H1 (cell line): Measurements from ENCODE around the gene OMP. TPM values are rescaled to one million over a fixed set of nuclear protein-coding genes. Genes with fewer than 3 reads are reported as not detected.

Experiments
- CTCF ChIA-PET: fragments of 300-600 bp; sonication (Branson Sonifier 250); formaldehyde crosslinking; loops from one replicate; lab custom pipeline; 2021; ENCODE audit not compliant: partially characterized antibody; lab: Charles Lee
- POLR2A ChIA-PET: fragments of 300-600 bp; sonication (Branson Sonifier 250); formaldehyde crosslinking; loops from one replicate; lab custom pipeline; 2021; ENCODE audit warnings: inconsistent platforms; ENCODE audit not compliant: partially characterized antibody; lab: Charles Lee
- DNase-seq, 2 experiments: peaks; one replicate each; pipeline versions ENCODE4 v3.0.0 to v3.0.0-alpha.2; 2010 to 2022; ENCODE audit warnings: low spot score in 2 of 2, low read depth in 1 of 2, mixed read lengths in 1 of 2
- FAIRE-seq: peaks from 2 replicates; lab custom pipeline; 2011; peaks lifted over from hg19 to GRCh38; lab: Jason Lieb, UNC
- H2AFZ ChIP-seq: 2 replicates; pipeline ENCODE4 v1.8.1; 2012; ENCODE audit warnings: low read length, inconsistent platforms
- H2AK5ac ChIP-seq: 2 replicates; pipeline ENCODE4 v1.6.1; 2013; ENCODE audit warnings: low read depth, low read length
- H2BK120ac ChIP-seq: replicated peaks from 2 replicates; pipeline ENCODE3; 2013; ENCODE audit warnings: low read depth, low read length, inconsistent platforms
- H2BK12ac ChIP-seq: 2 replicates; pipeline ENCODE4 v1.6.1; 2013; ENCODE audit warnings: low read depth, low read length
- H2BK15ac ChIP-seq: 2 replicates; pipeline ENCODE4 v1.6.1; 2013; ENCODE audit warnings: low read length
- H2BK20ac ChIP-seq: 2 replicates; pipeline ENCODE4 v1.6.1; 2013; ENCODE audit warnings: low read length
- H2BK5ac ChIP-seq: 2 replicates; pipeline ENCODE4 v1.6.1; 2013; ENCODE audit warnings: low read depth, low read length
- H3K14ac ChIP-seq: 2 replicates; pipeline ENCODE4 v1.6.1; 2013; ENCODE audit warnings: inconsistent platforms; ENCODE audit not compliant: insufficient read length
- H3K18ac ChIP-seq: 2 replicates; pipeline ENCODE4 v1.6.1; 2013; ENCODE audit warnings: low read length; ENCODE audit errors: extremely low read depth
- H3K23ac ChIP-seq: 2 replicates; pipeline ENCODE4 v1.6.1; 2013; ENCODE audit warnings: inconsistent platforms; ENCODE audit not compliant: insufficient read length
- H3K23me2 ChIP-seq: 2 replicates; pipeline ENCODE4 v1.6.1; 2013; ENCODE audit warnings: low read depth, low read length
- H3K27ac ChIP-seq: 2 replicates; pipeline ENCODE4 v1.6.1; 2011; ENCODE audit warnings: low read depth, low read length, inconsistent platforms
- H3K27me3 ChIP-seq, 4 experiments: replicated peaks in 1 of 4; 1 replicate in 1 of 4; 2 replicates in 3 of 4; pipeline versions ENCODE4 v1.6.1 to v1.8.1; 2011 to 2013; ENCODE audit warnings: low read length in 3 of 4, mild to moderate bottlenecking in 3 of 4, inconsistent platforms in 2 of 4, mixed read lengths in 2 of 4, moderate library complexity in 1 of 4; ENCODE audit not compliant: control insufficient read depth in 3 of 4, insufficient read depth in 3 of 4; ENCODE audit errors: extremely low read depth in 1 of 4
- H3K36me3 ChIP-seq, 4 experiments: 2 replicates each; pipeline versions ENCODE4 v1.6.1 to v1.8.1; 2011 to 2013; ENCODE audit warnings: mild to moderate bottlenecking in 4 of 4, low read length in 3 of 4, moderate library complexity in 2 of 4, control low read depth in 1 of 4, inconsistent platforms in 1 of 4; ENCODE audit not compliant: insufficient read depth in 4 of 4, control insufficient read depth in 2 of 4
- H3K4ac ChIP-seq: replicated peaks from 2 replicates; pipeline ENCODE3; 2013; ENCODE audit warnings: low read length, low read depth, mixed read lengths, inconsistent platforms; ENCODE audit not compliant: insufficient read length
- H3K4me1 ChIP-seq, 4 experiments: replicated peaks in 1 of 4; 1 replicate in 1 of 4; 2 replicates in 3 of 4; pipeline versions ENCODE4 v1.6.1 to v1.8.1; 2011 to 2013; ENCODE audit warnings: low read length in 3 of 4, inconsistent platforms in 2 of 4, mixed read lengths in 1 of 4; ENCODE audit not compliant: insufficient read depth in 4 of 4, control insufficient read depth in 3 of 4
- H3K4me2 ChIP-seq, 2 experiments: 2 replicates each; pipeline versions ENCODE4 v1.6.1 to v1.8.1; 2011 to 2013; ENCODE audit warnings: low read depth in 2 of 2, low read length in 2 of 2, control low read depth in 1 of 2, inconsistent platforms in 1 of 2, mild to moderate bottlenecking in 1 of 2; ENCODE audit not compliant: insufficient read depth in 1 of 2
- H3K4me3 ChIP-seq, 4 experiments: fragments of 200-600, 300-600 bp in 1 of 4; sonication (generic), shearing (Covaris generic), sonication (Bioruptor Twin) in 1 of 4; 2 replicates each; pipeline versions ENCODE4 v1.5.1 to v1.8.1; 2011 to 2016; ENCODE audit warnings: low read length in 4 of 4, low read depth in 3 of 4, control low read depth in 2 of 4, inconsistent platforms in 2 of 4, mild to moderate bottlenecking in 2 of 4, mixed read lengths in 1 of 4, moderate library complexity in 1 of 4; ENCODE audit not compliant: insufficient read depth in 2 of 4; ENCODE audit errors: extremely low read depth in 1 of 4
- H3K56ac ChIP-seq: replicated peaks from 2 replicates; pipeline ENCODE3; 2013; ENCODE audit warnings: low read depth, mild to moderate bottlenecking, mixed read lengths, low read length, inconsistent platforms; ENCODE audit not compliant: insufficient read length
- H3K79me1 ChIP-seq: 2 replicates; pipeline ENCODE4 v1.6.1; 2013; ENCODE audit warnings: low read depth, low read length, control low read depth
- H3K79me2 ChIP-seq, 2 experiments: 2 replicates each; pipeline versions ENCODE4 v1.6.1 to v1.8.1; 2012 to 2013; ENCODE audit warnings: low read length in 2 of 2, mild to moderate bottlenecking in 2 of 2, inconsistent platforms in 1 of 2; ENCODE audit not compliant: insufficient read depth in 2 of 2, control insufficient read depth in 1 of 2
- H3K9ac ChIP-seq, 4 experiments: replicated peaks in 1 of 4; 1 replicate in 1 of 4; 2 replicates in 3 of 4; pipeline versions ENCODE4 v1.6.1 to v1.8.1; 2011 to 2013; ENCODE audit warnings: low read depth in 3 of 4, low read length in 3 of 4, control low read depth in 2 of 4, mild to moderate bottlenecking in 2 of 4, moderate library complexity in 2 of 4, inconsistent platforms in 1 of 4; ENCODE audit errors: extremely low read depth in 1 of 4
- H3K9me3 ChIP-seq, 2 experiments: 2 replicates each; pipeline versions ENCODE4 v1.6.1 to v1.8.1; 2012 to 2013; ENCODE audit warnings: mild to moderate bottlenecking in 2 of 2, moderate library complexity in 2 of 2, control low read depth in 1 of 2, inconsistent platforms in 1 of 2, low read depth in 1 of 2, low read length in 1 of 2, mixed read lengths in 1 of 2; ENCODE audit not compliant: insufficient read depth in 2 of 2
- H4K20me1 ChIP-seq, 2 experiments: replicated peaks in 1 of 2; 2 replicates each; pipeline versions ENCODE3 to v1.8.1; 2011 to 2013; ENCODE audit warnings: inconsistent platforms in 2 of 2, low read length in 2 of 2, mild to moderate bottlenecking in 1 of 2; ENCODE audit not compliant: insufficient read depth in 2 of 2, control insufficient read depth in 1 of 2
- H4K5ac ChIP-seq: 2 replicates; pipeline ENCODE4 v1.6.1; 2013; ENCODE audit warnings: low read length, low read depth, mixed read lengths, inconsistent platforms; ENCODE audit not compliant: insufficient read length
- H4K8ac ChIP-seq: 2 replicates; pipeline ENCODE4 v1.8.0; 2013; ENCODE audit warnings: mild to moderate bottlenecking, moderate library complexity, low read length, inconsistent platforms; ENCODE audit not compliant: insufficient read depth; ENCODE audit errors: extremely low read depth
- H4K91ac ChIP-seq: replicated peaks from 2 replicates; pipeline ENCODE3; 2013; ENCODE audit warnings: low read length, mixed read lengths, inconsistent platforms; ENCODE audit not compliant: insufficient read length
- ASH2L ChIP-seq: fragments of 200-600, 300-600 bp; sonication (generic); IDR thresholded peaks from one replicate; pipeline ENCODE4 v1.7.1; 2017; ENCODE audit warnings: low read length
- BCL11A ChIP-seq, 2 experiments: IDR thresholded peaks; one replicate each; pipeline ENCODE4 v1.6.1; 2011; ENCODE audit warnings: low read depth in 2 of 2, low read length in 2 of 2, mild to moderate bottlenecking in 2 of 2
- CHD2 ChIP-seq: IDR thresholded peaks from 2 replicates; pipeline ENCODE4 v1.6.1; 2012; ENCODE audit warnings: low read length, improper control_type of control experiment
- SP4 ChIP-seq: IDR thresholded peaks from 2 replicates; pipeline ENCODE4 v1.6.1; 2012; ENCODE audit warnings: low read length, inconsistent platforms
- WGBS, 2 experiments: shearing (Covaris generic) in 1 of 2; methylation state at CpG; one replicate each; pipeline versions ENCODE4 v1.1.6 to v1.1.7; 2013 to 2015; ENCODE audit warnings: low lambda C conversion rate in 2 of 2, mixed read lengths in 2 of 2, inconsistent platforms in 1 of 2, low coverage in 1 of 2, missing lambda C conversion rate in 1 of 2; ENCODE audit not compliant: insufficient replicate concordance in 2 of 2, insufficient coverage in 1 of 2, insufficient read length in 1 of 2; ENCODE audit errors: extremely low coverage in 1 of 2, missing lambda C conversion rate in 1 of 2; 5-methylcytosine and 5-hydroxymethylcytosine counted together
- polyA plus RNA-seq, 7 experiments: library from polyadenylated mRNA; depleted of rRNA in 3 of 7; stranded (reverse) in 5 of 7; unstranded in 2 of 7; fragments of >200 nt in 5 of 7; fragments of 200-250 nt in 2 of 7; gene quantifications; 1 replicate in 5 of 7; 2 replicates in 1 of 7; 4 replicates in 1 of 7; pipeline versions ENCODE4 v1.2.1 to v1.2.3, GENCODE V29; 2011 to 2013; ENCODE audit warnings: missing spikeins in 2 of 7, mixed read lengths in 2 of 7
- total RNA-seq: library from RNA; stranded (reverse); fragmentation: NEBNext Ultra II Directional; extraction: Animal tissue kit (Norgen Biotek cat#: 25700); gene quantifications from 2 replicates; pipeline ENCODE4 v1.2.1, GENCODE V29; 2021

OMP gene
- total and polyA plus RNA-seq, 2 of the 8 experiments (the other 6 are each of a cell fraction or from before 2014, with no cell fraction given): not detected

GRCh38 chr11:77110836-77111235 is 8.2 kb downstream of the OMP start:
- H3K4me1 ChIP-seq: peaks cover 0 to 3% (median 1%) of the 10 kb centered on the region in 4 experiments; a peak in 3 of 7 replicates
- no peak overlapping the region for H3K9ac ChIP-seq
- no peak overlapping the region for H3K4ac ChIP-seq
- no peak overlapping the region for H4K91ac ChIP-seq
- no peak overlapping the region for H3K18ac ChIP-seq
- no peak overlapping the region for H4K8ac ChIP-seq
- no peak overlapping the region for H2BK5ac ChIP-seq
- H2AK5ac ChIP-seq: no peak overlapping the region
- H3K9me3 ChIP-seq: no peaks in the 10 kb centered on the region
- TF ChIP-seq ASH2L (no peak), CHD2 (no peak), SP4 (no peak), BCL11A (IDR thresholded peaks at IDR 0.05; ENCODE audit: low read depth in 2 of 2, low read length in 2 of 2) (no peak)
- no peaks in the 10 kb centered on the region for H3K27me3 ChIP-seq
- no peak overlapping the region for H2AFZ ChIP-seq
- no peak overlapping the region for H3K27ac ChIP-seq
- H3K79me2 ChIP-seq: no peaks in the 10 kb centered on the region
- FAIRE-seq (no peak), DNase-seq (no peak)
- 84% methylated on average over 6 of the region's 6 CpGs; no CpG with 5 or more reads in 1 of the 2 experiments for WGBS, 2 experiments
- POLR2A ChIA-PET: no interaction called here
- H3K56ac ChIP-seq: no peak overlapping the region
- no peak overlapping the region for H3K23ac ChIP-seq
- H2BK120ac ChIP-seq: no peak overlapping the region
- no peak overlapping the region for H3K4me2 ChIP-seq
- no peaks in the 10 kb centered on the region for H3K36me3 ChIP-seq
- CTCF ChIA-PET: interaction anchor here (1.0 to 19.1 kb wide), 9 partner anchors 7 to 311 kb away, joined by 4 to 297 read pairs (median 10); partner anchors contain the start of genes MYO7A and OMP
- no peaks in the 10 kb centered on the region for H4K20me1 ChIP-seq
- H2BK15ac ChIP-seq: no peak overlapping the region
- no peak overlapping the region for H2BK20ac ChIP-seq
- no peaks in the 10 kb centered on the region for H3K79me1 ChIP-seq
- no peak overlapping the region for H4K5ac ChIP-seq
- H3K4me3 ChIP-seq: no peak overlapping the region
- no peaks in the 10 kb centered on the region for H3K23me2 ChIP-seq
- H3K14ac ChIP-seq: no peak overlapping the region
- no peak overlapping the region for H2BK12ac ChIP-seq
